HTR-8/SVneo (cell line): ENCODE data around the gene SNCAIP.
"Not testable (repeated sequence)": the region's sequence is repeated elsewhere in the genome, so short reads cannot be mapped to it uniquely, and the experiment has no call there.

Experiments
- DNase-seq: peaks from one replicate; pipeline ENCODE4 v3.0.0; 2011; ENCODE audit warnings: low spot score, mixed read lengths; ENCODE audit not compliant: insufficient read length
- FAIRE-seq: peaks from 2 replicates; lab custom pipeline; 2011; peaks lifted over from hg19 to GRCh38; lab: Jason Lieb, UNC

Gene SNCAIP

DNA sequence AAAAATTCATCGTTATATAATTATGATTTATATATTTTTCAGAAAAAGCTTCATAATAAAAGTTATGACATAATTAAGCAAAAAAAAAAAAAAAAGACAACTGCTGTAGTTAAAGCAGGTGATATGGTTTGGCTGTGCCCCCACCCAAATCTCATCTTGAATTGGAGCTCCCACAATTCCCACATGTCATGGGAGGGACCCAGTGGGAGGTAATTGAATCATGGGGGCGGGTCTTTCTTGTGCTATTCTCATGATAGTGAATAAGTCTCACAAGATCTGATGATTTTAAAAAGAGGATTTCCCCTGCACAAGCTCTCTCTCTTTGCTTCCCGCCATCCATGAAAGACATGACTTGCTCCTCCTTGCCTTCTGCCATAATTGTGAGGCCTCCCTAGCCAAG is 41.3 kb downstream of the SNCAIP start:
- not testable (repeated sequence) for DNase-seq, FAIRE-seq

DNA sequence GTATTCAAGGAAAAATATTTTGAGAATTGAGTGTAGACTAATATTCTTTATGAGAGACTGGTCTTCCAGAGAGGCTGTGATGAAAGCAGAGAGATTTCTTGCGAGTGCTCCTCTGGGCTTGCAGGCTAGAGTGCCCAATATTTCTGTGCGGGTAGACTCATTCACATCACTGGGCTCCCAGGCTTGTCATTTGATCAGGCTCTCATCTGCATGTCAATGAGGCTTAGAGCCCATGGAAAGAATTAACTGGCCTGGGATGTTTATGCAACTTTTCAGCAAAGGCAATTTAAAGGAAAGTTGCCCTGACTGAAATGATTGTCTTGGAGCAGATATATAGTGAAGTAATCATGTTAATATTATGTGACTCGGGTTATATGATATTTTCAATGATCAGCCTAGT is 42.3 kb downstream of the SNCAIP start:
- DNase-seq (no peak), FAIRE-seq (no peak)

DNA sequence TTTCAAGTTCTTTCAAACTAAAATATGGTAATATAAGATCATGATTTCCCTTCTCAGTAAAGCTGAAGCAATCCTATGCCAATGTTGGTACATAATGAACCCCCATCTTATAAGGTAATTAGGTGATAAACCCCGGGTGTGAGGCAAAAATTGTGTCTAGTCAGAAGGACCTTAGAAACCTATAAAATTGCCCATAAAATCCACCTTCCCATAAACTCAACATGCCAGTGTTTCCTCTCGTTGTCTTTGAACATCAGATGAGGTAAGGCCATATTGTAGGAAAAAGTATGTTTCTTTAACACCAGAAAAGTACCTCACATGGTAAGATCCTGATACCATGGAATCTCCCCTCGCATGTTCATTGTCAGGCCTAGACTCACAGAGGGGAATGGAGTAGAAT is 43.3 kb downstream of the SNCAIP start:
- FAIRE-seq (no peak), DNase-seq (no peak)

DNA sequence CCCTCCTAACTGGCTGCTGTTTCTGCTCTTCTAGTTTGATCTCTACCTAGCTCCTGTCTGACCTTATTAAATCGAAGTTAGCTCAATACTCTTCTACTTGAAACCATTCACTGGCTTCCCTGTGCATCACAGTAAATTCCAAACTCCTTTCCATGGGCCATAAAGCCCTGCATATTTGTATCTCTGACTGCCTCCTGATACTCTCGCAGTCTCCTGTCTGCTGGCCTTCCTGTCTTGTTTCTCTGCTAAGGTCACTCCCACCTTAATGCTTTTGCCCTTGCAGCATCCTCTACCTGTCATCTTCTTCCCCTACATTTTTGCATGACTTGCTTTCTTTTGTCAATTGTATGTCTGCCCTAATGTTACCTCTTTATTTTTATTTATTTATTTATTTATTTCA is 44.8 kb downstream of the SNCAIP start:
- DNase-seq (no peak), FAIRE-seq (no peak)

DNA sequence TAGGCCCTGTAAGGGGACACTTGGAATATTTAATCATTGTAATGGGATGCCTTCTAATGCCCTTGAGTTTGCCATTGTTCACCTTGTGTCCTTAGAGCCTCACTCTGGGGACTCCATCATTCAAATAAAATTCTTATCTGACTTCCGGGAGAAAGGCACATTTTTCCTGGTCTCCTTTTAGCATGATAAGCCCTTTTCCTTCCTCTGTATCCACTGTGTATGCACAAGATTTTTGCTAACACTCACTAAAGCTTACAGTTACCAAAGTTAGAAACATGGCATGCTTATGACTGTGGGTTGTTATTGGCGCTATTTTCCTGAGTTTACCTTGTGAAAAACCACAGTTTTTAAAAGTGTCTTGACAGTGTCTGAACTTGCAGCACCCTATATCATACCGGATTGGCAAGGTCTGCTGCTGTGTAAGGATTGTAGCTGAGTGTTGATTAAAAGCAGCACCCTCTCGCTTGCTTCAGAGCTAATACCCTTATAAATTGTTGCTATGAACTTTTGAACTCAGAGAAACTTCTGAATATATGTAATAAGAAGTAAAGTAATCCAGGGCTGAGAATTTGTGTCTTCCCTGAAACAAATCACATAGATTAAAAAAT is 46.4 kb downstream of the SNCAIP start:
- FAIRE-seq: no peak
- DNase-seq: no peak

DNA sequence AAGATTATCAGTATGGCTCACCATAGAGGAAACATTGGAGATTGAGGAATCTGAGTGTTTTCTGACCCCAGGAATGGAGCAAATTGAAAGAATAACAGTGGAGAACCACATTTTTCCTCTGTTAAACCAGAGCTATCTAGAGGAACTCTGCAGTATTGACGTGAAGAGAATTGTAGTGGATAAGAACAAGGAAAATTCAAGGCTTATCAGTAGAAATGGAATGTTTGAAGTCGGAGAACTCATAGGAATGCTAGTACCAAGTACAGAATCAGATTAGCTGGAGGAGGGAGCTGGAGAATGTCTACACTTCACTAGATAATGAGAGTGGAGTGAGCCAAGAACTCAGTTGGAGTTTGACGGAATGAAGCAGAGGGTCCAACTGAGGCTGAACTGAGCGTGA is 50.3 kb downstream of the SNCAIP start:
- FAIRE-seq (no peak), DNase-seq (no peak)

DNA sequence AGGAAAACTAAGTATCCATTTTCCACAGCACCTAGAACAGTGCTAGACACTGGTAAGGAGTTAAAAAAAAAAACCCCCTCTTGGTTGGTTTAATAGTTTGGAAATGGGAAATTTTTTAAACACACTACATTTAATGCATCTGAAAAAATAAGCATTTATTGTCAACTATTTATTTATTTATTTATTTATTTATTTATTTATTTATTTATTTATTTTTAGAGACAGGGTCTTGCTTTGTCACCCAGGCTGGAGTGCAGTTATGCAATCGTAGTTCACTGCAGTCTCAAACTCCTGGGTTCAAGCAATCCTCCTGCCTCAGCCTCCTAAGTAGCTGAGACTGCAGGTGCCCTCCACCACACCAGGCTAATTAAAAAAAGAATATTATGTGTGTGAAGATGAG is 51.6 kb downstream of the SNCAIP start:
- no peak for FAIRE-seq
- DNase-seq: no peak

DNA sequence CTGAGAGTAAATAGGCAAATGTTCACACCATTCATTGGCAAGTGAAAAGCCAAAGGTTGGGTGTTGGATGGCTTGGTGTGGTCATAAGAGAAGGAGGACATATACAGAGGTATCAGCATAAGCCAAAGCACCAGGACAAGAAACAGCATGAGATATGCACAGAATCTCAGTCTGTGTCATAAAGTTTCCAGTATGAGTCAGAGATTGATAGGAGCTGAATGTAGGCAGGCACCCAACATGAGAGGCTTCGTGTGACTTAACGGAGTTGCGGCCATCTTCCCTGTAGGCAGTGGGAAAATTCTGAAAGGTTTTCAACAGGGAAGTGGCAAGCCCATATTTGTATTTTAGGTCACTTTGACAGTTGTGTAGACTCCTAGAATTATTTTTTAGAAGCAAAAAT is 54.5 kb downstream of the SNCAIP start:
- FAIRE-seq (no peak), DNase-seq (no peak)

DNA sequence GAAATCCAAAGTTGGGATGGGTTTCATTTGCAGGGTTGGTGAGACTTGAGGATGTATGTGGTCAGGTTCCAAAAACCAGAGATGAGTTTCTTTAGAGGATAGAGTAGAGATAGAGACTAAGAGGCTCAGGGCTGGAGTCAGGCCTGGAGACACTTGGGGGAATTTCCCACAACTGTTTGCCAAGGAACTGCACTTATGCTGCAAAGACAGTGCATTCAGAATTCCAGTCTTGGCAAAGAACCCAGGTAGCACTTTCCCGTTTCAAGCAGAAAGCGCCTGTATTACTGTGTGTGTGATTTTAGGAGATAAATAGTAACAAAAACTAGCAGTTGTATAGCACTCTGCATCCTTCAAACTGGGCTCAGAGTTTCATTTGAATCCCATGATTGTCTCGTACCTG is 55.4 kb downstream of the SNCAIP start:
- DNase-seq (no peak), FAIRE-seq (no peak)

DNA sequence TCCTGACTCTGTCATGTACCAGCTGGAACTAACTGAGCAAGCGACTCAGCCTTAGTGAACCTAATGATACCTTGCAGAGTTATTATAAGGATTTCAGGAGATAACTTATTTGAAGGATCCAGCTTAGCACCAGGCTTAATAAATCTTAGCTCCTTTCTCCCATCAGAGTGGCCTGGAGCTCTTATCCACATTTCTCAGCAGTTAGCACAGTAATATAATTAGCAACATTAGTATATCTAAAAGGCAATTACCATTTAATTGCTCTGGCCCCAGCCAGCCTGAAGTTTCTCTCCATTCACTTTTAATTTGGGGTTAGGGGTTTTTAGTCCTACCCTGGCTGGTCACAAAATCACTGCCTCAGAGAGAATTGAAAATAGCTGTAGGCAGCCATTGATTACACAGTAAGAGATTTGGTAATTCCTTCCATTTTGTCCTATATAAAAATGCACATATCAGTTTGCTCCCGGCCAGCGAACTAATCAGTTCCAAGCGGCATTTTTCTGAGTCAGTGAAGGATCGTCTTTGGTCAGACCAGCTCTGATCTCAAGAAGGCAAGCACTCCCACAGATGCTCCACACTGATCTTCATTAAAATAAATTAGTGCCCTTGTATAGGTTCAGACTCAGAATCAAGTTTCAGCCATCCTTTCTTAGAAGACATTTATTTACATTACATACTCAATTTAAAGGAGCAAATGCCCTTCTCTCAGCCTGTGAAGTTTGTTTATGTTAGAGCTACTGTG is 56.6 kb downstream of the SNCAIP start:
- DNase-seq: no peak
- no peak for FAIRE-seq

DNA sequence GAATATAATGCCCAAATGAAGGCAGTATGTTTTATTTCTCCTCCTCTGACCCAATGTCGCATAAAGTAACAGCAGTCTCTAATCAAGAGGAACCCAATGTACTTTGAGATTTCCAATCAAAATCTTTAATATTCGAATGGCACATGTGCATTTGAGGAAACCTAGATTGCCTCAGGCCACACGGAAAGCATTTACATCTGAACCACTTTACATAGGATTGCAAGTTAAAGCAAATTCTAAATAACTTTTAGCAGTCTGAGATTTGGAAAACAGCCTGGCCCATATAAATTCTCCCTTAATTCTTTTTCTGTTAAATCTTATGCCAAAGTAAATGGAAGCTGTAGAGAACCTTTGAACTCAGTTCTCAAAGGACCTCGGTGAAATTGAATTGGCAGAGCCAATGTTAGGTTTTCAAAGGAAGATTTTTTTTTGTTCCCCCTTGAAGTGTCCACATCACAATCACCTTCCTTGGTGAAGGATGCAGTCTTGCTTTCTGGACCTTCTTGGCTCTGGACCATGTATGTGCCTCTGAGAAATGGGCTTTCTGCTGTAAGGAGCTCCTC is 57.3 kb downstream of the SNCAIP start:
- no peak for DNase-seq
- FAIRE-seq: no peak

DNA sequence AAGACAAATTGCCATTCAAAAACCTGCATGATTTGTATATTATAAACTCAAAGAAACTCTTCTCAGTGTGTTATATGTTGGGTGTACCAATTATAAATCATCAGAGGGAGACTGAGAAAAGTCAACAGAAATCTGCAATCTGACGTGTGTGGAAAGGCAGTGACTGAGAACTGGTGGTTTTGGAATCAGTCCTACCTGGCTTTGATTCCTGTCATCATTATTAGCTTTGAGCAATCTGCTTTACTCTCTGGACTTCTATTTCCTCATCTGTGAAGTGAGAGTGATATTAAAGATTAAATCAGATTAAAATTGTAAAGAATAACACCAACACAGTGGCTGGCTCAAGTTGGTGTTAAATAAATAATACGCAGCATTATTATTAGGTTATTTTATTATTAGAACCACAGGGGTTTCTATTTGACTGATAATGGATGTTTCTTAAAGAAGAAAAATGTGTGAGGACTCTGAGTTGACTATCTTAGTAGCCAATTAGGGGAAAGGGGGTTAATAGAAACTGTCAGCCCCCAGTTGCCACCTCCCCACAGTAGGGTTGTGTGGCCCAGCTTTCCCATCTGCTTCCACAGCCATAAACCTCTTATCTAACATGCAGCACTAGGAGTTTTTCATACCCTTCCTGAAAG is 59.6 kb downstream of the SNCAIP start:
- FAIRE-seq (no peak), DNase-seq (no peak)

DNA sequence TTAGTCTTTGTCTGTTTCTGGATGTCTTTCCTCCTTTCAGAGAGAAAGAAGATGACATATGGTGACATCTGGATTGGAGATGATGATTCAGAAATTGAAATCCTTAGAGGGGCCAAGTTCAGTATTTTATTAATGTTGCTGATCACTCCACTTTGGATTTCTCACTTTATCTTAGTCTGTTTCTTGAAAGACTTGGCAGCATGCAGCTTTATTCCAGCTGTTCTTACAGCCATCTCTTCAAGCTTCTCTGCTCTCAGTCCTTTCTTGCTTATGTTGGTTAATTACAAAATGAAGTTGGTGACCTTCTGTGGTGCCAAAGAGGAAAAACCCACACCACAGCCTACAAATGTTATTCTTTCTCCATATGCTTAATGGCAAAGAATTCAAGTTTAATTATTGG is 62.1 kb downstream of the SNCAIP start:
- FAIRE-seq: no peak
- no peak for DNase-seq

DNA sequence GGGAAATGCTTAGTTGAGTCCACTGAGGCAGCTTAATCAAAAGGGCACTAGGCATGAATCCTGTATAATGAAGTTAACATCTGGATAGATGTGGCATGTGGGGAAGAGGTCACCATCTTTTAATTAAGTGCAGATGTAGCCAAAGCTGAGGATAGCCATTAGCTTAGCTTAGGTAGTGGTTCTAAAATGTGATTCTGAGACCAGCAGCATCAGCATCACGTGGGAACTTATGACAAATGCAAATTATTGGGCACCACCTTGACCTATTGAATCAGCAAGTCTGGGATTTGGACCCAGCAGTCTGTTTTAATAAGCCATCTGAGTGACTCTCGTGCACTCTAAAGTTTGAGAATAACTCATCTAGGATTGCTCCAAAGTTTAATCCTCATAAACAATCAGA is 63.8 kb downstream of the SNCAIP start:
- DNase-seq (no peak), FAIRE-seq (no peak)

DNA sequence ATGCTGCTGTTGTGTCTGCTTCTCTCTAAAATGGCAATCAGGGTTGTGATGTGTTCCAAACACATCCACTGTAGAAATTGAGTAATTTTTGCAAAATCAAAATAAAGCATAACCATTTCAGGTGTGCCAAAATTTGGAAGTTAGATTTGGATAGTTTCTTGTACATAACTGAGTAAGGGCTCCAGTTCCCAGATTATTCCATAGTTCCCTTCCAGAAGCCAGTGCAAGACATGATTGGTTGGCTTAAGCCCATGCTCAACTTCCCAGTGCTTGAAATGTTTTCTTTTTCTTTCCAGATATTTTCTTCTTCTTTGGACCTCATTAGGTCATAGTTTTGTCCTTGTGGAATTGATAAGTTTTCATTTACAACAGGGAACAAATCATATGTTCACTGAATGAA is 64.2 kb downstream of the SNCAIP start:
- no peak for FAIRE-seq

DNA sequence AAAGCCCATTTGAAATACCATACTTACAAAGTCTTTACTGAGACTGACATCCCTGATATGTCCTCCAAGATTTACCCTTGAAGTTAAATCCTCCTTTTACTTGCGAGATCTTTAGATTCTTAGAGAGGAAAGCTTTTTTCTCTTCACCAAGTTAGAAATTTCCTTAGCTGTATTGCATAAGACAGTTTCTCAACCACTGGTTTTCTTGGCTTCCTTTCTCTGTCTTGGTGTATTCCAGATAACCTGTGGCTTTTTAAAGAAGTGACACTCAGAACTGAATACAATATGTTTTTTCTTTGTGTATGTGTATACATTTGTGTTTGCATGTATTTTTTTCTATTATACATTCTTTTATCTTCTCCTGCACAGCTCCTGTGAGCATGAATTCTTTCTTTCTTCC is 65.0 kb downstream of the SNCAIP start:
- DNase-seq (no peak), FAIRE-seq (no peak)

More for the DNA sequence above, 64.2 kb downstream of the SNCAIP start:
- no peak for DNase-seq

DNA sequence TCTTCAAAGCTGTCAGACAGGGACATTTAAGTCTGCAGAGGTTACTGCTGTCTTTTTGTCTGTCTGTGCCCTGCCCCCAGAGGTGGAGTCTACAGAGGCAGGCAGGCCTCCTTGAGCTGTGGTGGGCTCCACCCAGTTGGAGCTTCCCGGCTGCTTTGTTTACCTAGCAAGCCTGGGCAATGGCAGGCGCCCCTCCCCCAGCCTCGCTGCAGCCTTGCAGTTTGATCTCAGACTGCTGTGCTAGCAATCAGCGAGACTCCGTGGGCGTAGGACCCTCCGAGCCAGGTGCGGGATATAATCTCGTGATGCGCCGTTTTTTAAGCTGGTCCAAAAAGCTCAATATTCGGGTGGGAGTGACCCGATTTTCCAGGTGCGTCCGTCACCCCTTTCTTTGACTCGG is 70.9 kb downstream of the SNCAIP start:
- FAIRE-seq, DNase-seq: not testable (repeated sequence)

DNA sequence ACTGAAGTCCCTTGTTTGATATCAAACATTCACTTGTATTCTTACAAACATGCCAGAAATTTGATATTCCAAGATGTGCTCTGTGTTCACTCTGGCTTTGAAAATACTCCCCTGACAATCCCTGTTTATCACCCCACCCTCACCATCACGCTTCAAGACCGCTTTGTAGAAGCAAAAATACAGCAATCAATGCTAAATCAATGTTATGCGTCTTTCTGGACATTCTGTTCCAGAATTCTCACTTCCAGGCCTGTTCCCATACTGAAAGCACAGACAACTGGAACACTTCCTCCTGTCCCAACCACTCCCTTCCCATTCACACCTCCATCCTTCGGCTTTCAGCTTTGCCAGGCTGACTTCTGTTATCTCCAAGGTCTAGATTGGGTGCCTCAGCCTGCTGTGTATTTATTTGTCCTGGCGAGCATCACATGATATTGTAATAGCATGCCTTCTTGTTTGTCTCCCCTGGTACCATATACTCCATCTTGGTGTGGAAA is 72.8 kb downstream of the SNCAIP start:
- no peak for DNase-seq
- FAIRE-seq: no peak

DNA sequence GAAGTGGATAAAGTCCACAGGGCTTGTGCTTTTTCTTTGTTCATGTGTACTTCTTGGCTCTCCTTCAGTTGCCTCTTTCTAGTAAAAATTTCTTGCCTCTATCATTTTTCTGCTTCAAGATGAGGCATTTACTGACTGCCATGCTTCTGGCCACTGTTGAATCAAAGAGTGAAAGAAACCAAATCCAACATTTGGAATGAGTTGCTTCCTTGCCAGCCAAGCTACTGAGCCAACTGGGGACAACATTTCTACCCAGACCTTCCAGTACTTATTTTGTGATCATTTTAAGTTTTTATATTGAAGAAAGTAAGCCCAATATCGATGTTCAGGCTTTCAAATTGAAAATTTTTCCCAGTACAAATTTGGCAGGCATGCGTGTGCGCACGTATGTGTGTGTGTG is 73.2 kb downstream of the SNCAIP start:
- no peak for FAIRE-seq
- DNase-seq: no peak

DNA sequence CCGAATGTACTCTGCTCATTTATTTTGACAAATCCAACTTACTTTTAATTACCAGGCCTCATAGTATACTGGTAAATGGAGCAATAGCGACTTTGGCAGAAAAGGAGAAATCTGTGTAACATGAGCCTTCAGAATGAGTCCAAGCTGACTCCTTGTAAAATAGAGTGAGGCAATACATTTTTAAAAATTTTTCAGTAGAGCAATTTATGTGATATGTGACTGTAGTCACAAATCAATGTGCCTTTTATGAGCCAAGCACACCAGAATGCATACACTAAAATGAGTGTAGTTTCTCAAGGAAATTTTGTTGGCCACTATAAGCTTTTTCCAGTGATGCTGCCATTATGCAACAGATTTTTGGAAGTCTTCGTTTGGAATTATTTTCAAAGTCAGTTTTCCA is 73.8 kb downstream of the SNCAIP start:
- FAIRE-seq (no peak), DNase-seq (no peak)

DNA sequence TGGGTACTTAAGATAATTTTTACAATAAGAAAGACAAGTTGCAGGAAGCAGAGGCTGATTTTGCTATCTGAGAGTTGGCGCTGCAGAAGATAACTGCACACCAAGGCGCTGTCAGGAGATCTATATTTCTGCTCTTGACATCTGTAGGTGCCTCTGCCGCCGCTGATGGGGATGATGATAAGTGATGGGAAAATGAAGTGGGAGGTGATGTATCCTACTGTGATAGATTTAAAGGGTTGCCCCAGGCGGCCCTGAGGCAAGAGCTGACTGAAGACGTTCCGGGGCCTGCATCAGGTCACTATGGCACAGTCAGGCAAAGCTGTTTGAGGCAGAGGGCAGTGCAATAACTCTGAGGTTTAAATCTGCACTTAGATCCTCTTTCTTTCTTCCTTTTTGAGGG is 78.1 kb downstream of the SNCAIP start:
- no peak for FAIRE-seq
- no peak for DNase-seq
